Measurements from ENCODE around the gene LEAP2.
"Not testable (repeated sequence)": the region's sequence is repeated elsewhere in the genome, so short reads cannot be mapped to it uniquely, and the experiment has no call there.

Gene LEAP2

DNA sequence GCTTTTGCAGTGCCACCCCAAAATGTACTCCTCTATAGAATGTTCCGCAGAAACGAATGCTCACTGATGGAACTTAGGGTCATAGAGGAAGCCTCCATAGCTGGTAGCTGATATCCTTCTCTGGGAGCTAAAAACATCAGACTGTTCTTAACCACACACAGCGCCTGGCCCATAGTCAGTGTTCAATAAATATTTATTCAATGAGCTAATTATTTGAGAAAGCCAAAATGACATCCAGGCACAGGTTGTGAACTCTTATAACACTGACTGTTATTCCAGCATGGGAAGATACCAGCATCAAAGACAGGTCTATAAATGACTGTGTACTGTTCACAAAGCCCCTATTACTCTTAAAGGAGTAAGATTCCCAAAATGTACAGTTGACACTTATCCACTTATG, 20.1 kb upstream of the LEAP2 start:
- no peak overlapping the region for H3K4me2 ChIP-seq (ENCODE audit: low read depth, low read length, poor library complexity, severe bottlenecking)

DNA sequence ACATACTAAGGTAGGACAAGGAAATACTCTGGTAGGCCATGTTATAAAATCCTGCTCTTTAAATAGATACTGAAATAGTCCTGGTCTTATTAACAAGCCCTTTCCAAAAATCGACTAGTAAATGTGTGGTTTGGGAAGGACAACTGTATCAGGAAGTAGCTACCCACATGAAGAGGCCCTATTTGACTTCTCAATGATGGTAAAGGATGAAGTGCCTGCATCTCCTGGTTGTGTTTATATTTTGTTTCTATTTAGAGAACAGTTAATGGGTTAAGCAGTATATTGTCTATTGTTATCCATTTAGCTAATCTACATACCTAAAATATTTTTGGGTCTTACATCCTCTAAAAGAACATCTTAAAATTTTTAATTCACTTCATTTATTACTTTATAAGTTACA, 19.7 kb upstream of the LEAP2 start:
- no peaks in the 10 kb centered on the region for H3K36me3 ChIP-seq (ENCODE audit: low read length)
- no peaks in the 10 kb centered on the region for H4K20me1 ChIP-seq (ENCODE audit: low read depth, low read length)
- TF ChIP-seq EZH2phosphoT487 (conservative IDR thresholded peaks at IDR 0.05; ENCODE audit: low read length): no peak
- TF ChIP-seq, protein P1, sequence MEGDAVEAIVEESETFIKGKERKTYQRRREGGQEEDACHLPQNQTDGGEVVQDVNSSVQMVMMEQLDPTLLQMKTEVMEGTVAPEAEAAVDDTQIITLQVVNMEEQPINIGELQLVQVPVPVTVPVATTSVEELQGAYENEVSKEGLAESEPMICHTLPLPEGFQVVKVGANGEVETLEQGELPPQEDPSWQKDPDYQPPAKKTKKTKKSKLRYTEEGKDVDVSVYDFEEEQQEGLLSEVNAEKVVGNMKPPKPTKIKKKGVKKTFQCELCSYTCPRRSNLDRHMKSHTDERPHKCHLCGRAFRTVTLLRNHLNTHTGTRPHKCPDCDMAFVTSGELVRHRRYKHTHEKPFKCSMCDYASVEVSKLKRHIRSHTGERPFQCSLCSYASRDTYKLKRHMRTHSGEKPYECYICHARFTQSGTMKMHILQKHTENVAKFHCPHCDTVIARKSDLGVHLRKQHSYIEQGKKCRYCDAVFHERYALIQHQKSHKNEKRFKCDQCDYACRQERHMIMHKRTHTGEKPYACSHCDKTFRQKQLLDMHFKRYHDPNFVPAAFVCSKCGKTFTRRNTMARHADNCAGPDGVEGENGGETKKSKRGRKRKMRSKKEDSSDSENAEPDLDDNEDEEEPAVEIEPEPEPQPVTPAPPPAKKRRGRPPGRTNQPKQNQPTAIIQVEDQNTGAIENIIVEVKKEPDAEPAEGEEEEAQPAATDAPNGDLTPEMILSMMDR (IDR thresholded peaks at IDR 0.05; ENCODE audit: insufficient read depth, low read length, poor library complexity, severe bottlenecking): no peak
- no peak overlapping the region for H3K9ac ChIP-seq (ENCODE audit: low read length)
- no peaks in the 10 kb centered on the region for H3K27me3 ChIP-seq (ENCODE audit: low read length)
- no peak overlapping the region for H3K4me2 ChIP-seq (ENCODE audit: low read depth, low read length, poor library complexity, severe bottlenecking)
- H3K79me2 ChIP-seq (ENCODE audit: insufficient read depth, low read length): no peaks in the 10 kb centered on the region
- H3K4me3 ChIP-seq (ENCODE audit: insufficient read depth, low read length, poor library complexity, severe bottlenecking): no peak overlapping the region
- H3F3A ChIP-seq (ENCODE audit: insufficient read depth): no peaks in the 10 kb centered on the region
- no peak overlapping the region for H2AFZ ChIP-seq (ENCODE audit: low read depth, low read length, severe bottlenecking)
- no peaks in the 10 kb centered on the region for H3K9me2 ChIP-seq (replicated peaks; ENCODE audit: insufficient read depth, low read length)
- H3K9me3 ChIP-seq (ENCODE audit: insufficient read depth, low read length): no peaks in the 10 kb centered on the region
- H3K27ac ChIP-seq (ENCODE audit: low read depth, low read length): no peak overlapping the region

More for the DNA sequence above, 20.1 kb upstream of the LEAP2 start:
- H3K79me2 ChIP-seq (ENCODE audit: insufficient read depth, low read length): no peaks in the 10 kb centered on the region
- H3K27me3 ChIP-seq (ENCODE audit: low read length): no peaks in the 10 kb centered on the region
- H2AFZ ChIP-seq (ENCODE audit: low read depth, low read length, severe bottlenecking): no peak overlapping the region
- no peaks in the 10 kb centered on the region for H3F3A ChIP-seq (ENCODE audit: insufficient read depth)
- H4K20me1 ChIP-seq (ENCODE audit: low read depth, low read length): no peaks in the 10 kb centered on the region
- TF ChIP-seq EZH2phosphoT487 (conservative IDR thresholded peaks at IDR 0.05; ENCODE audit: low read length): no peak
- TF ChIP-seq, protein P1 (IDR thresholded peaks at IDR 0.05; ENCODE audit: insufficient read depth, low read length, poor library complexity, severe bottlenecking): no peak
- no peak overlapping the region for H3K9ac ChIP-seq (ENCODE audit: low read length)
- H3K36me3 ChIP-seq (ENCODE audit: low read length): no peaks in the 10 kb centered on the region
- H3K27ac ChIP-seq (ENCODE audit: low read depth, low read length): no peak overlapping the region
- H3K4me3 ChIP-seq (ENCODE audit: insufficient read depth, low read length, poor library complexity, severe bottlenecking): no peak overlapping the region
- H3K9me2 ChIP-seq (replicated peaks; ENCODE audit: insufficient read depth, low read length): no peaks in the 10 kb centered on the region
- H3K9me3 ChIP-seq (ENCODE audit: insufficient read depth, low read length): no peaks in the 10 kb centered on the region

GRCh38 chr5:132854301-132854700, 19.2 kb upstream of the LEAP2 start:
- no peaks in the 10 kb centered on the region for H4K20me1 ChIP-seq (ENCODE audit: low read depth, low read length)
- H3K9me2 ChIP-seq (replicated peaks; ENCODE audit: insufficient read depth, low read length): no peaks in the 10 kb centered on the region
- no peak overlapping the region for H3K4me2 ChIP-seq (ENCODE audit: low read depth, low read length, poor library complexity, severe bottlenecking)
- H3K4me3 ChIP-seq (ENCODE audit: insufficient read depth, low read length, poor library complexity, severe bottlenecking): no peak overlapping the region
- no peaks in the 10 kb centered on the region for H3K79me2 ChIP-seq (ENCODE audit: insufficient read depth, low read length)
- no peaks in the 10 kb centered on the region for H3K9me3 ChIP-seq (ENCODE audit: insufficient read depth, low read length)
- no peaks in the 10 kb centered on the region for H3K27me3 ChIP-seq (ENCODE audit: low read length)
- no peak overlapping the region for H2AFZ ChIP-seq (ENCODE audit: low read depth, low read length, severe bottlenecking)
- H3F3A ChIP-seq (ENCODE audit: insufficient read depth): no peaks in the 10 kb centered on the region
- no peak overlapping the region for H3K27ac ChIP-seq (ENCODE audit: low read depth, low read length)
- no peak overlapping the region for H3K9ac ChIP-seq (ENCODE audit: low read length)
- TF ChIP-seq, protein P1 (IDR thresholded peaks at IDR 0.05; ENCODE audit: insufficient read depth, low read length, poor library complexity, severe bottlenecking): no peak
- no peak for TF ChIP-seq EZH2phosphoT487 (conservative IDR thresholded peaks at IDR 0.05; ENCODE audit: low read length)
- H3K36me3 ChIP-seq (ENCODE audit: low read length): no peaks in the 10 kb centered on the region

GRCh38 chr5:132854992-132855391, 18.5 kb upstream of the LEAP2 start:
- H3K36me3 ChIP-seq (ENCODE audit: low read length); H3K27ac ChIP-seq (ENCODE audit: low read depth, low read length); H3K4me2 ChIP-seq (ENCODE audit: low read depth, low read length, poor library complexity, severe bottlenecking); H3K27me3 ChIP-seq (ENCODE audit: low read length); H3F3A ChIP-seq (ENCODE audit: insufficient read depth); H3K9me2 ChIP-seq (replicated peaks; ENCODE audit: insufficient read depth, low read length); H4K20me1 ChIP-seq (ENCODE audit: low read depth, low read length); H3K9ac ChIP-seq (ENCODE audit: low read length); H3K79me2 ChIP-seq (ENCODE audit: insufficient read depth, low read length); H3K4me3 ChIP-seq (ENCODE audit: insufficient read depth, low read length, poor library complexity, severe bottlenecking); H3K9me3 ChIP-seq (ENCODE audit: insufficient read depth, low read length); H2AFZ ChIP-seq (ENCODE audit: low read depth, low read length, severe bottlenecking): not testable (repeated sequence)

All from SU-DHL-6 (cell line).